D721Med (cell line): ENCODE data around the gene LTK.
"Not testable (repeated sequence)": the region's sequence is repeated elsewhere in the genome, so short reads cannot be mapped to it uniquely, and the experiment has no call there.

ENCODE experiments used
- DNase-seq: peaks from one replicate; pipeline ENCODE4 v3.0.0; 2011; ENCODE audit warnings: low spot score; ENCODE audit not compliant: insufficient read length
- FAIRE-seq: peaks from 2 replicates; lab custom pipeline; 2011; peaks lifted over from hg19 to GRCh38; lab: Jason Lieb, UNC
- CTCF ChIP-seq: IDR thresholded peaks from 2 replicates; pipeline ENCODE4 v1.5.1; 2012; ENCODE audit warnings: mild to moderate bottlenecking, control low read depth; ENCODE audit not compliant: insufficient read depth; ENCODE audit errors: missing control alignments

Gene LTK

GRCh38 chr15:41474436-41474835 is 39.2 kb downstream of the LTK start:
- FAIRE-seq (no peak), DNase-seq (no peak)

GRCh38 chr15:41473418-41473817 is 40.2 kb downstream of the LTK start:
- FAIRE-seq = no peak
- no peak for TF ChIP-seq CTCF

More at GRCh38 chr15:41474436-41474835, 39.2 kb downstream of the LTK start:
- no peak for TF ChIP-seq CTCF

GRCh38 chr15:41469644-41470043 is 44.0 kb downstream of the LTK start:
- FAIRE-seq, DNase-seq: not testable (repeated sequence)

More at GRCh38 chr15:41473418-41473817, 40.2 kb downstream of the LTK start:
- DNase-seq = no peak

GRCh38 chr15:41466711-41467110 is 46.9 kb downstream of the LTK start:
- FAIRE-seq (no peak), DNase-seq (no peak)
- TF ChIP-seq CTCF = no peak

GRCh38 chr15:41465822-41466421 is 47.7 kb downstream of the LTK start:
- peak; percentile 91 for TF ChIP-seq CTCF
- DNase-seq (no peak), FAIRE-seq (peak; percentile 38)

- no peak for TF ChIP-seq CTCF
- DNase-seq = no peak
- no peak for FAIRE-seq
These were observed 48.6 kb downstream of the LTK start for GRCh38 chr15:41464889-41465580.

- FAIRE-seq = no peak
- no peak for DNase-seq
- no peak for TF ChIP-seq CTCF
These were observed 51.4 kb downstream of the LTK start for GRCh38 chr15:41462084-41462795.
